Measurements from ENCODE around the gene SH3RF3. TPM values are rescaled to one million over a fixed set of nuclear protein-coding genes. Genes with fewer than 3 reads are reported as not detected.

The SH3RF3 gene
- total RNA-seq, 2 donors from 2014 or later: 1.0 to 1.7 TPM

- DNase-seq (ENCODE audit: low spot score in 2 of 2) (no peak), ATAC-seq (no peak)
- H3K9me3 Mint-ChIP-seq: peaks cover 0 to 3% of the 10 kb centered on the region in 2 donors
- no peak overlapping the region for H3K27ac Mint-ChIP-seq
- no peaks in the 10 kb centered on the region for H3K36me3 Mint-ChIP-seq
Measured at GRCh38 chr2:109290887-109291643, 162.1 kb downstream of the SH3RF3 start.

GRCh38 chr2:109292386-109292785 is 163.4 kb downstream of the SH3RF3 start:
- ATAC-seq (no peak), DNase-seq (ENCODE audit: low spot score in 2 of 2) (no peak)
- Mint-ChIP-seq H3K27ac (no peak overlapping the region), H3K36me3 (no peaks in the 10 kb centered on the region), H3K9me3 (peaks cover 0 to 3% of the 10 kb centered on the region in 2 donors)

GRCh38 chr2:109293663-109294062 is 164.7 kb downstream of the SH3RF3 start:
- H3K9me3 Mint-ChIP-seq: peaks cover 0 to 3% of the 10 kb centered on the region in 2 donors
- no peak for DNase-seq (ENCODE audit: low spot score in 2 of 2)
- no peak for ATAC-seq
- H3K36me3 Mint-ChIP-seq: no peaks in the 10 kb centered on the region
- no peak overlapping the region for H3K27ac Mint-ChIP-seq

GRCh38 chr2:109294523-109294922 is 165.5 kb downstream of the SH3RF3 start:
- H3K27ac Mint-ChIP-seq: no peak overlapping the region
- DNase-seq (ENCODE audit: low spot score in 2 of 2) (no peak), ATAC-seq (no peak)
- peaks cover 0 to 3% of the 10 kb centered on the region in 2 donors for H3K9me3 Mint-ChIP-seq
- no peaks in the 10 kb centered on the region for H3K36me3 Mint-ChIP-seq

GRCh38 chr2:109295070-109295780 is 166.2 kb downstream of the SH3RF3 start:
- Mint-ChIP-seq H3K9me3 (peaks cover 0 to 3% of the 10 kb centered on the region in 2 donors), H3K27ac (no peak overlapping the region), H3K36me3 (no peaks in the 10 kb centered on the region)
- no peak for DNase-seq (ENCODE audit: low spot score in 2 of 2)
- no peak for ATAC-seq

GRCh38 chr2:109295781-109296117 is 166.7 kb downstream of the SH3RF3 start:
- DNase-seq (ENCODE audit: low spot score in 2 of 2): no peak
- Mint-ChIP-seq H3K9me3 (peaks cover 0 to 3% of the 10 kb centered on the region in 2 donors), H3K27ac (no peak overlapping the region), H3K36me3 (no peaks in the 10 kb centered on the region)
- ATAC-seq: no peak

GRCh38 chr2:109297566-109298490 is 168.8 kb downstream of the SH3RF3 start:
- Mint-ChIP-seq H3K9me3 (peaks cover 0 to 3% of the 10 kb centered on the region in 2 donors), H3K27ac (no peak overlapping the region), H3K36me3 (no peaks in the 10 kb centered on the region)
- ATAC-seq (no peak), DNase-seq (ENCODE audit: low spot score in 2 of 2) (no peak)

- peaks cover 0 to 3% of the 10 kb centered on the region in 2 donors for H3K9me3 Mint-ChIP-seq
- H3K27ac Mint-ChIP-seq: peak overlapping the region in 1 of 2 donors; percentile 38
- no peaks in the 10 kb centered on the region for H3K36me3 Mint-ChIP-seq
- DNase-seq (ENCODE audit: low spot score in 2 of 2) (no peak), ATAC-seq (no peak)
Measured at GRCh38 chr2:109298851-109299250, 169.8 kb downstream of the SH3RF3 start.

- DNase-seq (ENCODE audit: low spot score in 2 of 2) (no peak), ATAC-seq (no peak)
- H3K9me3 Mint-ChIP-seq: no peaks in the 10 kb centered on the region
- H3K36me3 Mint-ChIP-seq: no peaks in the 10 kb centered on the region
- peak overlapping the region in 1 of 2 donors; percentile 38 for H3K27ac Mint-ChIP-seq
Measured at GRCh38 chr2:109299536-109299935, 170.5 kb downstream of the SH3RF3 start.

GRCh38 chr2:109300582-109300981 is 171.6 kb downstream of the SH3RF3 start:
- no peak for ATAC-seq

GRCh38 chr2:109301746-109302145 is 172.7 kb downstream of the SH3RF3 start:
- H3K27ac Mint-ChIP-seq: no peak overlapping the region
- no peaks in the 10 kb centered on the region for H3K9me3 Mint-ChIP-seq
- H3K36me3 Mint-ChIP-seq: no peaks in the 10 kb centered on the region
- ATAC-seq (no peak), DNase-seq (ENCODE audit: low spot score in 2 of 2) (no peak)

More at GRCh38 chr2:109300582-109300981, 171.6 kb downstream of the SH3RF3 start:
- DNase-seq (ENCODE audit: low spot score in 2 of 2): no peak
- H3K27ac Mint-ChIP-seq: no peak overlapping the region
- H3K9me3 Mint-ChIP-seq: no peaks in the 10 kb centered on the region
- H3K36me3 Mint-ChIP-seq: no peaks in the 10 kb centered on the region

- DNase-seq (ENCODE audit: low spot score in 2 of 2) (no peak), ATAC-seq (no peak)
- Mint-ChIP-seq H3K9me3 (no peaks in the 10 kb centered on the region), H3K27ac (no peak overlapping the region), H3K36me3 (no peaks in the 10 kb centered on the region)
Measured at GRCh38 chr2:109302319-109302718, 173.3 kb downstream of the SH3RF3 start.

GRCh38 chr2:109304242-109304641 is 175.2 kb downstream of the SH3RF3 start:
- no peak for DNase-seq (ENCODE audit: low spot score in 2 of 2)
- H3K9me3 Mint-ChIP-seq: no peaks in the 10 kb centered on the region
- no peak overlapping the region for H3K27ac Mint-ChIP-seq
- H3K36me3 Mint-ChIP-seq: no peaks in the 10 kb centered on the region
- ATAC-seq: no peak

GRCh38 chr2:109304731-109305470 is 175.9 kb downstream of the SH3RF3 start:
- no peak for DNase-seq (ENCODE audit: low spot score in 2 of 2)
- Mint-ChIP-seq H3K27ac (peak overlapping the region in 1 of 2 donors; percentile 65), H3K9me3 (no peaks in the 10 kb centered on the region), H3K36me3 (no peaks in the 10 kb centered on the region)
- no peak for ATAC-seq

- DNase-seq (ENCODE audit: low spot score in 2 of 2): no peak
- H3K36me3 Mint-ChIP-seq: no peaks in the 10 kb centered on the region
Measured at GRCh38 chr2:109305490-109306167, 176.6 kb downstream of the SH3RF3 start.

GRCh38 chr2:109306190-109306589 is 177.2 kb downstream of the SH3RF3 start:
- H3K36me3 Mint-ChIP-seq: no peaks in the 10 kb centered on the region
- ATAC-seq (no peak), DNase-seq (ENCODE audit: low spot score in 2 of 2) (no peak)
- H3K9me3 Mint-ChIP-seq: no peaks in the 10 kb centered on the region
- H3K27ac Mint-ChIP-seq: no peak overlapping the region

More at GRCh38 chr2:109305490-109306167, 176.6 kb downstream of the SH3RF3 start:
- H3K27ac Mint-ChIP-seq: peak overlapping the region in 1 of 2 donors; percentile 65
- ATAC-seq: no peak
- no peaks in the 10 kb centered on the region for H3K9me3 Mint-ChIP-seq
